ENCODE data around the gene AMTN. TPM values are rescaled to one million over a fixed set of nuclear protein-coding genes. Genes with fewer than 3 reads are reported as not detected.
"Not testable (repeated sequence)": the region's sequence is repeated elsewhere in the genome, so short reads cannot be mapped to it uniquely, and the experiment has no call there.

AMTN gene, protein sequence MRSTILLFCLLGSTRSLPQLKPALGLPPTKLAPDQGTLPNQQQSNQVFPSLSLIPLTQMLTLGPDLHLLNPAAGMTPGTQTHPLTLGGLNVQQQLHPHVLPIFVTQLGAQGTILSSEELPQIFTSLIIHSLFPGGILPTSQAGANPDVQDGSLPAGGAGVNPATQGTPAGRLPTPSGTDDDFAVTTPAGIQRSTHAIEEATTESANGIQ
- not detected for total RNA-seq

- Histone ChIP-seq H3K4me1 (ENCODE audit: control insufficient read depth in 1 of 2, low read depth in 2 of 2) (no peaks in the 10 kb centered on the region), H3K27ac (no peak within 1 kb of the TSS), H3K4me3 (no peak within 1 kb of the TSS), H3K27me3 (replicated peaks; ENCODE audit: insufficient read depth) (no peaks in the 10 kb centered on the region), H3K36me3 (no peaks in the 10 kb centered on the region), H3K9me3 (no peaks in the 10 kb centered on the region)
- TF ChIP-seq CTCF (IDR thresholded peaks at IDR 0.05) = no peak
- ATAC-seq (ENCODE audit: insufficient number of reproducible peaks, low FRiP score, low read depth) = no peak
- DNase-seq (ENCODE audit: low spot score) = no peak
Measured at GRCh38 chr4:70518269-70518668, at the start of gene AMTN. Gene AMTN, plus strand, starts transcription at chr4:70518569. Its CDS starts 209 bp downstream, at chr4:70518778.

- TF ChIP-seq CTCF (IDR thresholded peaks at IDR 0.05) = no peak
- Histone ChIP-seq H3K27ac (no peak within 1 kb of the TSS), H3K4me3 (no peak within 1 kb of the TSS), H3K9me3 (no peaks in the 10 kb centered on the region), H3K4me1 (ENCODE audit: control insufficient read depth in 1 of 2, low read depth in 2 of 2) (no peaks in the 10 kb centered on the region), H3K36me3 (no peaks in the 10 kb centered on the region), H3K27me3 (replicated peaks; ENCODE audit: insufficient read depth) (no peaks in the 10 kb centered on the region)
- ATAC-seq (ENCODE audit: insufficient number of reproducible peaks, low FRiP score, low read depth) (no peak), DNase-seq (ENCODE audit: low spot score) (no peak)
Measured at GRCh38 chr4:70471897-70472296, 46.5 kb upstream of the AMTN start, which contains the start of gene MUC7. Gene MUC7, plus strand, starts transcription at chr4:70472197. Its CDS starts 1,825 bp downstream, at chr4:70474022.

DNA sequence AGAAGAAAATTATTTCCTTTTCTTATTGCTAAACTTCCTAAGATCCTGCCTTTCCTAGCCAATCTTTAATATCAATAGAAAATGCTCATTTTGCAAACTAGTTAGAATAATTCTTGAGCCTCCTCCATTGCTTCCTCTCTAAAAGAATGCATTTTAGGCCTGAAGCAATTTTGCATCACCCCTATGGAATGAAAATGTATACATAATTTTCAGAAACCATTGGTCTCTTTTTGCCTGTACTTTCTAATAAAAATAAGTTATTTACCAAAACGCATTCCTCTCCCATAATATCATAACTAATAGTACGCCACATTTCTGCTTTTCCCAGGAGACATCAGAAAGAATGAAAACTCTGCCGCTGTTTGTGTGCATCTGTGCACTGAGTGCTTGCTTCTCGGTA lies 44.7 kb upstream of the AMTN start:
- Histone ChIP-seq H3K27me3 (replicated peaks; ENCODE audit: insufficient read depth) (no peaks in the 10 kb centered on the region), H3K36me3 (no peaks in the 10 kb centered on the region), H3K27ac (no peak overlapping the region), H3K4me1 (ENCODE audit: control insufficient read depth in 1 of 2, low read depth in 2 of 2) (no peaks in the 10 kb centered on the region), H3K9me3 (no peaks in the 10 kb centered on the region), H3K4me3 (no peak overlapping the region)
- DNase-seq (ENCODE audit: low spot score) (no peak), ATAC-seq (ENCODE audit: insufficient number of reproducible peaks, low FRiP score, low read depth) (no peak)
- no peak for TF ChIP-seq CTCF (IDR thresholded peaks at IDR 0.05)

DNA sequence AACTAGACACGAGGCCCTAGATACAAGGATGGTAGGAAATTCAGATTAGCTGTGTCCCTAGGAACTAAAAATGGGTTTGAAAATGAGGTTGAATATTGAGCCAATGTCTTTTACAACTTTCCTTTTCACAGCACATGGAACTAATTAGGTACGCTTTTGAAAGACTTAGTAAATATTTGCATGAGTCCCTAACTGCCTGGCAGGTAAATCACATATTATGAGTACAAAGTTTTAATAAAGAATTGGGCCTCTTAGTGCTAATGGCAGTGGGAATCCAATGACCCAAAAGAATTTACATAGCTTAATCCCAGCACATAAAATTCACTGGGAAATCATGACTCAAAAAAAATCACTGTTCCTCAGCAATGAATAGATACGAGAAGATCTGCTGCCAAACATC lies 29.6 kb upstream of the AMTN start:
- Histone ChIP-seq H3K27me3 (replicated peaks; ENCODE audit: insufficient read depth) (no peaks in the 10 kb centered on the region), H3K4me1 (ENCODE audit: control insufficient read depth in 1 of 2, low read depth in 2 of 2) (no peaks in the 10 kb centered on the region), H3K27ac (no peak overlapping the region), H3K4me3 (no peak overlapping the region), H3K36me3 (no peaks in the 10 kb centered on the region), H3K9me3 (no peaks in the 10 kb centered on the region)
- DNase-seq (ENCODE audit: low spot score) (no peak), ATAC-seq (ENCODE audit: insufficient number of reproducible peaks, low FRiP score, low read depth) (no peak)
- no peak for TF ChIP-seq CTCF (IDR thresholded peaks at IDR 0.05)

DNA sequence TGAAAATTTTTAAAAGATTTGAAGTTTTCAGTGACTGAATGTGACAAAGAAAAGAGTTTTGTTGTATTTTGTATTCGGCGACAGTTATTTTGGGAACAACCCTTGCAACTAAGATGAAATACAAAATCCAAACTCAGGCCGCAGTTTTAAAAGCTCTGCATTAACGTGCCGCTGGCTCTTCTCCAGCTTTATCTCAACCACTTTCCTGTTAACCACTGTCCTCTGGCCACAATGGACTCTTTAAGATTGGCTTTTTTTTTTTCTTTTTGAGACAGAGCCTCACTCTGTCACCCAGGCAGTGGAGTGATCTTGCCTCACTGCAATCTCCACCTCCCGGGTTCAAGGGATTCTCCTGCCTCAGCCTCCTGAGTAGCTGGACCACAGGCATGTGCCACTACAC lies 22.1 kb upstream of the AMTN start:
- Histone ChIP-seq H3K4me3 (no peak overlapping the region), H3K9me3 (no peaks in the 10 kb centered on the region), H3K27ac (no peak overlapping the region), H3K27me3 (replicated peaks; ENCODE audit: insufficient read depth) (no peaks in the 10 kb centered on the region), H3K36me3 (no peaks in the 10 kb centered on the region), H3K4me1 (ENCODE audit: control insufficient read depth in 1 of 2, low read depth in 2 of 2) (no peaks in the 10 kb centered on the region)
- TF ChIP-seq CTCF (IDR thresholded peaks at IDR 0.05) = no peak
- ATAC-seq (ENCODE audit: insufficient number of reproducible peaks, low FRiP score, low read depth) = no peak
- no peak for DNase-seq (ENCODE audit: low spot score)

DNA sequence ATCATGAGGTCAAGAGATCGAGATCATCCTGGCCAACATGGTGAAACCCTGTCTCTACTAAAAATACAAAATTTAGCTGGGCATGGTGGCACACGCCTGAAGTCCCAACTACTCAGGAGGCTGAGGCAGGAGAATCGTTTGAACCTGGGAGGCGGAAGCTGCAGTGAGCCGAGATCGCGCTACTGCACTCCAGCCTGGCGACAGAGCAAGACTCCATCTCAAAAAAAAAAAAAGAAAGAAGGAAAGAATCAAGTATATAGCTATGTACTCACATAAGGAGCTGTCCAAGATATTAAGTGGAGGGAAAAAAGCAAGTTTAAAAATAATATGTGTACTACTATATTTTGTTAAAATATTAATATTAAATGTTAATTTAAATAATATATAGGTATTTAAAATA lies 16.5 kb upstream of the AMTN start:
- not testable (repeated sequence) for H3K27me3 ChIP-seq (replicated peaks; ENCODE audit: insufficient read depth); H3K4me3 ChIP-seq; ATAC-seq (ENCODE audit: insufficient number of reproducible peaks, low FRiP score, low read depth); H3K36me3 ChIP-seq; DNase-seq (ENCODE audit: low spot score); H3K4me1 ChIP-seq (ENCODE audit: control insufficient read depth in 1 of 2, low read depth in 2 of 2); H3K27ac ChIP-seq; H3K9me3 ChIP-seq

Data from thoracic aorta (tissue), 2 donors.